Measurements from ENCODE around the gene ENTHD1. TPM values are rescaled to one million over a fixed set of nuclear protein-coding genes. Genes with fewer than 3 reads are reported as not detected.

The ENTHD1 gene
- total and polyA plus RNA-seq, 2 donors (not counting 3 experiments of a cell fraction or from before 2014, with no cell fraction given), result not detected

- Histone ChIP-seq H3K4me1 (ENCODE audit: control insufficient read depth, extremely low read depth, insufficient read depth, low read length) (no peaks in the 10 kb centered on the region), H3K79me2 (ENCODE audit: control insufficient read depth, insufficient read depth, low read length) (no peaks in the 10 kb centered on the region), H3K9ac (replicated peaks; ENCODE audit: extremely low read depth, insufficient read depth, low read length) (no peak overlapping the region), H2AFZ (ENCODE audit: low read depth, low read length) (no peak overlapping the region), H4K20me1 (replicated peaks; ENCODE audit: control insufficient read depth, extremely low read depth, insufficient read depth, low read length) (no peaks in the 10 kb centered on the region), H3K27me3 (ENCODE audit: control insufficient read depth in 2 of 2, insufficient read depth in 2 of 2, low read length in 2 of 2) (no peaks in the 10 kb centered on the region), H3K4me2 (ENCODE audit: insufficient read depth, low read length) (no peak overlapping the region), H3K36me3 (ENCODE audit: control insufficient read depth in 2 of 2, extremely low read depth in 1 of 2, insufficient read depth in 2 of 2, low read length in 2 of 2) (no peaks in the 10 kb centered on the region), H3K9me1 (replicated peaks; ENCODE audit: control insufficient read depth, extremely low read depth, insufficient read depth, low read length) (no peaks in the 10 kb centered on the region), H3K9me3 (replicated peaks; ENCODE audit: control insufficient read depth, insufficient read depth, low read length) (no peaks in the 10 kb centered on the region), H3K4me3 (replicated peaks in 1 of 3; ENCODE audit: insufficient read depth in 1 of 3, low read depth in 1 of 3, low read length in 3 of 3) (no peak overlapping the region), H3K27ac (ENCODE audit: insufficient read depth, low read depth, low read length) (no peak overlapping the region)
- DNase-seq (ENCODE audit: low read depth, low spot score) (no peak), FAIRE-seq (no peak)
- CTCF ChIA-PET, result no interaction called here
- intact Hi-C loops (cut with micrococcal nuclease) (no loop called here), dilution Hi-C loops (cut with MboI; ENCODE audit: extremely low pct_ligation_motif_present, low sequenced_read_pairs) (no loop called here)
- TF ChIP-seq MAX (IDR thresholded peaks at IDR 0.05; ENCODE audit: insufficient read depth, insufficient read length) (no peak), POLR2A (IDR thresholded peaks at IDR 0.05; ENCODE audit: low read depth, low read length) (no peak), FOS (IDR thresholded peaks at IDR 0.05; ENCODE audit: borderline replicate concordance, insufficient read depth, low read length) (no peak), GATA2 (IDR thresholded peaks at IDR 0.05; ENCODE audit: insufficient read depth, insufficient read length, low read depth, low read length) (no peak), EZH2 (IDR thresholded peaks at IDR 0.05; ENCODE audit: borderline replicate concordance, low read depth, low read length, severe bottlenecking) (no peak), JUN (IDR thresholded peaks at IDR 0.05; ENCODE audit: borderline replicate concordance, insufficient read depth, insufficient read length, low read depth) (no peak), POLR2AphosphoS5 (IDR thresholded peaks at IDR 0.05; ENCODE audit: insufficient read depth, low read depth, low read length) (no peak), CTCF (IDR thresholded peaks at IDR 0.05; ENCODE audit: extremely low read depth in 1 of 2, insufficient read depth in 1 of 2, low read depth in 1 of 2, low read length in 2 of 2) (no peak), MYC (IDR thresholded peaks at IDR 0.05; ENCODE audit: low read depth, low read length) (no peak)
- no TSS peak for BruUV-seq (replicated peaks)
- POLR2A ChIA-PET, result no interaction called here
Observed at GRCh38 chr22:39712081-39712480, 181.5 kb downstream of the ENTHD1 start.
